ENCODE results near the gene TMEM44.
"Not testable (repeated sequence)": the region's sequence is repeated elsewhere in the genome, so short reads cannot be mapped to it uniquely, and the experiment has no call there.

Gene TMEM44

DNA sequence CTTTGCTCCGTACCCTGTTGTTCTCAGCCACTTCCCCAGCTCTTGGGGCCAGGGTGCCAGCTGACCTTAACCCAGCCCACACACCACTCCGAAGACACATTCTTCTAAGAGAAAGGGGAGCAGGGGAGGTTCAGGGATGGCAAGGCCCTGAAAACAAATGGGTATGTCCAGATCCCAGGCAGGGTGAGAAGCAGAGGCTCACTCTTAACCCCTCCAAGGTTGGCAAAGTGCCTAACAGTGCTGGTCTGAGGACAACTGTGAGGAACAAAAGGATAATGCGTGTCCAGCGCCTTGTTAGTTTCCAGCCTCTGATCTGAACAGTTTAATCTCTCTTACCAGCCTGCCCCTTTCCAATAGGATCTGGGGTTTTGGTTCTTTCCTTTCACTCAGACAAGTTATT is 1.5 kb downstream of the TMEM44 start:
- Histone ChIP-seq H2AFZ (ENCODE audit: low read depth) (no peak overlapping the region), H3K4me2 (no peak overlapping the region), H3K4me1 (ENCODE audit: low read depth, poor library complexity, severe bottlenecking) (no peaks in the 10 kb centered on the region), H3K27me3 (ENCODE audit: insufficient read depth, low read depth) (no peaks in the 10 kb centered on the region), H4K20me1 (ENCODE audit: insufficient read depth) (no peaks in the 10 kb centered on the region), H3K27ac (no peak overlapping the region), H3K4me3 (IDR thresholded peaks at IDR 0.05; ENCODE audit: insufficient read depth, low read depth, low read length) (no peak overlapping the region), H3K36me3 (ENCODE audit: insufficient read depth) (no peaks in the 10 kb centered on the region), H3K79me2 (ENCODE audit: insufficient read depth, low read depth) (no peaks in the 10 kb centered on the region), H3K9ac (no peak overlapping the region)
- TF ChIP-seq, protein P1, sequence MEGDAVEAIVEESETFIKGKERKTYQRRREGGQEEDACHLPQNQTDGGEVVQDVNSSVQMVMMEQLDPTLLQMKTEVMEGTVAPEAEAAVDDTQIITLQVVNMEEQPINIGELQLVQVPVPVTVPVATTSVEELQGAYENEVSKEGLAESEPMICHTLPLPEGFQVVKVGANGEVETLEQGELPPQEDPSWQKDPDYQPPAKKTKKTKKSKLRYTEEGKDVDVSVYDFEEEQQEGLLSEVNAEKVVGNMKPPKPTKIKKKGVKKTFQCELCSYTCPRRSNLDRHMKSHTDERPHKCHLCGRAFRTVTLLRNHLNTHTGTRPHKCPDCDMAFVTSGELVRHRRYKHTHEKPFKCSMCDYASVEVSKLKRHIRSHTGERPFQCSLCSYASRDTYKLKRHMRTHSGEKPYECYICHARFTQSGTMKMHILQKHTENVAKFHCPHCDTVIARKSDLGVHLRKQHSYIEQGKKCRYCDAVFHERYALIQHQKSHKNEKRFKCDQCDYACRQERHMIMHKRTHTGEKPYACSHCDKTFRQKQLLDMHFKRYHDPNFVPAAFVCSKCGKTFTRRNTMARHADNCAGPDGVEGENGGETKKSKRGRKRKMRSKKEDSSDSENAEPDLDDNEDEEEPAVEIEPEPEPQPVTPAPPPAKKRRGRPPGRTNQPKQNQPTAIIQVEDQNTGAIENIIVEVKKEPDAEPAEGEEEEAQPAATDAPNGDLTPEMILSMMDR (conservative IDR thresholded peaks at IDR 0.05; ENCODE audit: low read depth, low read length), result no peak

DNA sequence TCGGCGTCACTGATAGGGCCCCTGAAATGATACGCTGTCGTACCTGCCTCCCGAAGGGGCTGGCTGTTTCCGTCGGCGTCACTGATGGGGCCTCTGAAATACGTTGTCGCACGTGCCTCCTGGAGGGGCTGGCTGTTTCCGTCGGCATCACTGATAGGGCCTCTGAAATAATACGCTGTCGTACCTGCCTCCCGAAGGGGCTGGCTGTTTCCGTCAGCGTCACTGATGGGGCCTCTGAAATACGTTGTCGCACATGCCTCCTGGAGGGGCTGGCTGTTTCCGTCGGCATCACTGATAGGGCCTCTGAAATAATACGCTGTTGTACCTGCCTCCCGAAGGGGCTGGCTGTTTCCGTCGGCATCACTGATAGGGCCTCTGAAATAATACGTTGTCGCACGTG is 2.5 kb downstream of the TMEM44 start:
- not testable (repeated sequence) for H3K4me2 ChIP-seq; H3K36me3 ChIP-seq (ENCODE audit: insufficient read depth); H2AFZ ChIP-seq (ENCODE audit: low read depth); H3K4me1 ChIP-seq (ENCODE audit: low read depth, poor library complexity, severe bottlenecking); H3K27me3 ChIP-seq (ENCODE audit: insufficient read depth, low read depth); H3K9ac ChIP-seq; H3K79me2 ChIP-seq (ENCODE audit: insufficient read depth, low read depth); H4K20me1 ChIP-seq (ENCODE audit: insufficient read depth); H3K27ac ChIP-seq; H3K4me3 ChIP-seq (IDR thresholded peaks at IDR 0.05; ENCODE audit: insufficient read depth, low read depth, low read length)

DNA sequence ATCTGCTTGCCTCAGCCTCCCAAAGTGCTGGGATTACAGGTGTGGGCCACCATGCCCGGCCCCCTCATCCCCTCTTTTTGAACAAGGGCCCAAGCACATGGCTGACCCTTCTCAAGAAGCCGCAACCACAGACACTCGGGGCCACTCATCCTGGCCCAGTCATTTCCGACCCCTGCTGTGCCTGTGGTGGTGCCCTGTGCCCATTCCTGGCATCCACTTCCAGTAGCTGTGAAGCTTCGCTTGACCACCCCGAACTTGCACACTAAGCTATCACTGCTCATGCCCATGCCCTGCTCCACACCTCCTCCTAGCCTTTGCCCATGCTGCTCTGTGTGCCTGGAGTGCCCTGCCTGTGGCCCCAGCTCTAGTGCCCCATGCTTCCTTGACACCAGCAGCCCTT is 8.3 kb downstream of the TMEM44 start:
- Histone ChIP-seq H3K9ac (no peak overlapping the region), H3K27ac (no peak overlapping the region), H3K4me2 (no peak overlapping the region), H2AFZ (ENCODE audit: low read depth) (no peak overlapping the region), H3K4me3 (IDR thresholded peaks at IDR 0.05; ENCODE audit: insufficient read depth, low read depth, low read length) (no peak overlapping the region), H3K4me1 (ENCODE audit: low read depth, poor library complexity, severe bottlenecking) (no peaks in the 10 kb centered on the region), H3K36me3 (ENCODE audit: insufficient read depth) (no peaks in the 10 kb centered on the region), H4K20me1 (ENCODE audit: insufficient read depth) (no peaks in the 10 kb centered on the region), H3K27me3 (ENCODE audit: insufficient read depth, low read depth) (no peaks in the 10 kb centered on the region), H3K79me2 (ENCODE audit: insufficient read depth, low read depth) (no peaks in the 10 kb centered on the region)
- TF ChIP-seq, protein P1 (conservative IDR thresholded peaks at IDR 0.05; ENCODE audit: low read depth, low read length), result no peak

DNA sequence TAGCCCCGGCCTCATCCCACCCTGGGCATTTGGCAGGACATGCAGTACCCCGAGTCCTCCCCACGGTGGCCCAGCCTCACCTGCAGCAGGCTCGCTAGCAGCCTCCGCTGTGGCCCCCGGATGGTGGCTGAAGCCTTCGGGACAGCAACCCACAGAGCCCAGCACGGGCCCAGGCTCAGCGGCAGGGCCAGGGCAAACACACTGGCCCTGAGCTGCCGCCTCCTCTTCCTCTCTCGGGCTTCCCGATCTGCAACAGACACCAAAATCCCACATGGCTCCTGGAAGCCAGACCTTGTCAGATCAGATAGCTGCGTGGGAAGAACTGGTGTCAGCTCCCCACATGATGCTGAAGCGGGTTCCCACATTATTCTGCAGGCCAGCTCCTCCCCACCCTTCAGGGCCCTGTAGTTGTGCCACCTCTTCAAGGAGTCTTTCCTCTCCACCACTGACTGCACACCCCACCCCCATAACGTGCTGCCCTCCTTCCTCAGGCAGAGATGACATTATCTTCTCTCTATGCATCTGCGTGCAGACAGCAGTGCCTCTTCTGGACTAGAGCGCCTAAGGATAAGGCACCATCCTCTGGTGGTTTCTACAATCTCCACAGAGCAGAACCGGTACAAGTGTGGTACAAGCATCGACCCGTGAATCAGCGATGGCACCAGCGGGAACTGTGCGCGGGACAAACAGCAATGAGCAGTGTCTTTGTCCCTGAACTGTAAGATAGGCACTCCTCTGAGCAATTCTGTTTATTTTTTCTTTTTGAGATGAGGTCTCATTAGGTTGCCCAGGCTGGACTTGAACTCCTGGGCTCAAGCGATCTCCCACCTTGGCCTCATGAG is 9.5 kb downstream of the TMEM44 start:
- Histone ChIP-seq H3K4me2 (no peak overlapping the region), H3K79me2 (ENCODE audit: insufficient read depth, low read depth) (no peaks in the 10 kb centered on the region), H3K4me1 (ENCODE audit: low read depth, poor library complexity, severe bottlenecking) (no peaks in the 10 kb centered on the region), H2AFZ (ENCODE audit: low read depth) (no peak overlapping the region), H3K9ac (no peak overlapping the region), H4K20me1 (ENCODE audit: insufficient read depth) (no peaks in the 10 kb centered on the region), H3K4me3 (IDR thresholded peaks at IDR 0.05; ENCODE audit: insufficient read depth, low read depth, low read length) (no peak overlapping the region), H3K27ac (no peak overlapping the region), H3K27me3 (ENCODE audit: insufficient read depth, low read depth) (no peaks in the 10 kb centered on the region), H3K36me3 (ENCODE audit: insufficient read depth) (no peaks in the 10 kb centered on the region)
- TF ChIP-seq, protein P1 (conservative IDR thresholded peaks at IDR 0.05; ENCODE audit: low read depth, low read length), result no peak

DNA sequence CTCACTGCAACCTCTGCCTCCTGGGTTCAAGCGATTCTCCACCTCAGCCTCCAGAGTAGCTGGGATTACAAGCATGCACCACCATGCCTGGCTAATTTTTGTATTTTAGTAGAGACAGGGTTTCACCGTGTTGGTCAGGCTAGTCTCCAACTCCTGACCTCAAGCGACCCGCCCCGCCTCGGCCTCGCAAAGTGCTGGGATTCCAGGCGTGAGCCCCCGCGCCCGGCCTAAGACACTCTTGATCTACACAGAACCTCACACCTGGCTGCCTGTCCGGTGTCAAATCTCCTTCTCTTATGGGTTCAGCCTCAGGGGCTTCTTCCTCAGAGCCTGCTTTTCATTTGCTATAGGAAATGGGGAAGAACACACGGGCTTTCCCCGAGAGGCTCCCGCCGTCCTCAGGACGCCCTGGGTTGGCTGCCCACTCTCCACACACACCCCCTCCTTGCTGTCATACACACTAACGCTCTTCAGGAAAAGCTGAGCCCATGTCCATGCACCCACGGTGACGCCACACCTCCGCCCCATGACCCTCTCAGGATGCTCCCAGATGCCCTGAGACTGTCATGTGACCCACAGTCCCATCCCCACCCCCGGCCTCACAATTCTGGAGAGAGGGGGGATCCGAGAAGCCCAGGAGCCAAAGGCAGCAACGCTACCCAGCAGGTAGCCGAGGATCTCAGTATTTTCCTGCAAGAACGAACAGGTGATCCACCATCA is 10.4 kb downstream of the TMEM44 start:
- Histone ChIP-seq H3K36me3 (ENCODE audit: insufficient read depth) (no peaks in the 10 kb centered on the region), H3K4me1 (ENCODE audit: low read depth, poor library complexity, severe bottlenecking) (no peaks in the 10 kb centered on the region), H3K9ac (no peak overlapping the region), H3K4me2 (no peak overlapping the region), H3K27ac (no peak overlapping the region), H3K27me3 (ENCODE audit: insufficient read depth, low read depth) (no peaks in the 10 kb centered on the region), H2AFZ (ENCODE audit: low read depth) (no peak overlapping the region), H3K4me3 (IDR thresholded peaks at IDR 0.05; ENCODE audit: insufficient read depth, low read depth, low read length) (no peak overlapping the region), H3K79me2 (ENCODE audit: insufficient read depth, low read depth) (no peaks in the 10 kb centered on the region), H4K20me1 (ENCODE audit: insufficient read depth) (no peaks in the 10 kb centered on the region)
- TF ChIP-seq, protein P1 (conservative IDR thresholded peaks at IDR 0.05; ENCODE audit: low read depth, low read length), result no peak

Measured in KMS-11 (cell line).